Stimulated activated CD4-positive, alpha-beta T cell treated with anti-CD3 and anti-CD28 coated beads, Interleukin-4, amount 100 ng/mL, for 24 hours (primary cell): ENCODE measurements around the gene CD70.
"Not testable (repeated sequence)": the region's sequence is repeated elsewhere in the genome, so short reads cannot be mapped to it uniquely, and the experiment has no call there.

ENCODE experiments used
- DNase-seq: peaks from one replicate; pipeline ENCODE4 v3.0.0-alpha.2; 2020

The CD70 gene

GRCh38 chr19:6590827-6591319 is at the start of gene CD70:
TSS of gene CD70 (minus strand) at chr19:6591150. CDS start at chr19:6591002, 148 bp downstream.
- DNase-seq: peak; percentile 51

- DNase-seq: not testable (repeated sequence)
Observed at GRCh38 chr19:6640333-6640732, 49.4 kb upstream of the CD70 start.

GRCh38 chr19:6639439-6639838 is 48.5 kb upstream of the CD70 start:
- DNase-seq: no peak

- DNase-seq: not testable (repeated sequence)
Observed at GRCh38 chr19:6633456-6633813, 42.5 kb upstream of the CD70 start.

- DNase-seq: peak; percentile 63
Observed at GRCh38 chr19:6632747-6633455, 42.0 kb upstream of the CD70 start.

- DNase-seq: peak; percentile 91
Observed at GRCh38 chr19:6632002-6632621, 41.2 kb upstream of the CD70 start.

GRCh38 chr19:6626764-6627163 is 35.8 kb upstream of the CD70 start:
- no peak for DNase-seq

GRCh38 chr19:6617374-6617773 is 26.4 kb upstream of the CD70 start:
- DNase-seq: no peak

GRCh38 chr19:6616011-6616410 is 25.1 kb upstream of the CD70 start:
- DNase-seq: peak; percentile 31

GRCh38 chr19:6613711-6614110 is 22.8 kb upstream of the CD70 start:
- DNase-seq: peak; percentile 45

GRCh38 chr19:6610934-6611852 is 20.2 kb upstream of the CD70 start:
- DNase-seq: no peak

GRCh38 chr19:6608940-6609339 is 18.0 kb upstream of the CD70 start:
- no peak for DNase-seq

- DNase-seq: not testable (repeated sequence)
Observed at GRCh38 chr19:6608146-6608545, 17.2 kb upstream of the CD70 start.

- not testable (repeated sequence) for DNase-seq
Observed at GRCh38 chr19:6606276-6607070, 15.5 kb upstream of the CD70 start.

- DNase-seq: no peak
Observed at GRCh38 chr19:6604906-6605305, 14.0 kb upstream of the CD70 start.

GRCh38 chr19:6602729-6603114 is 11.8 kb upstream of the CD70 start:
- DNase-seq: no peak

- not testable (repeated sequence) for DNase-seq
Observed at GRCh38 chr19:6601537-6602052, 10.6 kb upstream of the CD70 start.

GRCh38 chr19:6600951-6601536 is 10.1 kb upstream of the CD70 start:
- DNase-seq: not testable (repeated sequence)

GRCh38 chr19:6599866-6600454 is 9.0 kb upstream of the CD70 start:
- no peak for DNase-seq

GRCh38 chr19:6598254-6598892 is 7.4 kb upstream of the CD70 start:
- not testable (repeated sequence) for DNase-seq
